H1 (cell line): ENCODE measurements around the gene CHD1L.

Experiments
- CTCF ChIP-seq, 3 experiments: IDR thresholded peaks; 1 replicate in 2 of 3; 2 replicates in 1 of 3; pipeline versions ENCODE4 v1.5.1 to v1.6.1; 2011; ENCODE audit warnings: low read length in 3 of 3, mild to moderate bottlenecking in 3 of 3, inconsistent platforms in 2 of 3, low read depth in 1 of 3, moderate library complexity in 1 of 3; ENCODE audit not compliant: insufficient read depth in 1 of 3; ENCODE audit errors: control extremely low read depth in 1 of 3
- EP300 ChIP-seq, 2 experiments: IDR thresholded peaks; 1 replicate in 1 of 2; 2 replicates in 1 of 2; pipeline ENCODE4 v1.6.1; 2011 to 2012; ENCODE audit warnings: low read depth in 2 of 2, low read length in 2 of 2, mild to moderate bottlenecking in 2 of 2, borderline replicate concordance in 1 of 2, inconsistent platforms in 1 of 2, moderate library complexity in 1 of 2
- EZH2 ChIP-seq: fragments of 200-600 bp; sonication (generic); IDR thresholded peaks from 2 replicates; pipeline ENCODE4 v1.7.1; 2012; ENCODE audit warnings: low read depth, mild to moderate bottlenecking, moderate library complexity, low read length, inconsistent platforms; ENCODE audit not compliant: severe bottlenecking
- MAX ChIP-seq: IDR thresholded peaks from 2 replicates; pipeline ENCODE4 v1.6.1; 2012; ENCODE audit warnings: inconsistent platforms
- NRF1 ChIP-seq: IDR thresholded peaks from 2 replicates; pipeline ENCODE4 v1.6.1; 2011; ENCODE audit warnings: mild to moderate bottlenecking, low read depth, low read length, improper control_type of control experiment
- POLR2AphosphoS5 ChIP-seq: IDR thresholded peaks from 2 replicates; pipeline ENCODE4 v1.6.1; 2011; ENCODE audit warnings: low read depth, low read length
- RFX5 ChIP-seq: IDR thresholded peaks from 2 replicates; pipeline ENCODE4 v1.6.1; 2011; ENCODE audit warnings: low read depth, low read length, improper control_type of control experiment, borderline replicate concordance
- SIN3A ChIP-seq, 2 experiments: IDR thresholded peaks in 1 of 2; conservative IDR thresholded peaks in 1 of 2; 2 replicates each; pipeline ENCODE4 v1.6.1; 2011 to 2012; ENCODE audit warnings: low read length in 2 of 2, improper control_type of control experiment in 1 of 2, low read depth in 1 of 2, mild to moderate bottlenecking in 1 of 2
- TBP ChIP-seq: IDR thresholded peaks from 2 replicates; pipeline ENCODE4 v1.6.1; 2011; ENCODE audit warnings: low read depth, low read length, improper control_type of control experiment

DNA sequence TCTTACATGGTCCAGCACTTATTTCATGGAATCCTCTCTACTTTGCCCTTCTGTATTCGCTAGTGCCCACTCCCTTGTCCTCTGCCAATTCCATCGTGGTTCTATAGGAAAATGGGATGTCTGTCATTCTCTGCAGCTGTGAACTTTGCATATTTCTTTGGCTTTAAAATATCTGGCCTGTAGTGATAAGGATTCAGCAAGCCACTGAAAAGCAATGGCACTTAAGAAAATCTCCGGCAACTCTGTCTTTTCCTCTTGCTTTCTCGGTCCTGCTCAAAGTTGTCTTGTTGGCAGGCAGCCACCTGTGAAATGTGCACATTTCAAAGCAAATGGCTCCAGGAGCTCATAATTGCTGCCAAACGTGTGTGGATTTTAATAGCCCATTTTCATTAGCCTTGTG, 91.8 kb downstream of the CHD1L start:
- TF ChIP-seq CTCF (IDR thresholded peaks at IDR 0.05; ENCODE audit: control extremely low read depth in 1 of 3, insufficient read depth in 1 of 3, low read depth in 1 of 3, low read length in 3 of 3): no peak
- no peak for TF ChIP-seq EZH2
- no peak for TF ChIP-seq SIN3A (conservative IDR thresholded peaks at IDR 0.05 in 1 of 2, IDR thresholded peaks at IDR 0.05 in 1 of 2; ENCODE audit: low read depth in 1 of 2, low read length in 2 of 2)
- TF ChIP-seq POLR2AphosphoS5: no peak
- TF ChIP-seq MAX: no peak
- TF ChIP-seq EP300 (IDR thresholded peaks at IDR 0.05; ENCODE audit: borderline replicate concordance in 1 of 2, low read depth in 2 of 2, low read length in 2 of 2): no peak
- no peak for TF ChIP-seq TBP
- TF ChIP-seq RFX5: no peak
- TF ChIP-seq NRF1: no peak
